Activated gamma-delta T cell (primary cell): ENCODE results near the gene BNC1.
"Not testable (repeated sequence)": the region's sequence is repeated elsewhere in the genome, so short reads cannot be mapped to it uniquely, and the experiment has no call there.

Experiments
- DNase-seq: peaks from one replicate; lab custom pipeline; 2025; lab: John Stamatoyannopoulos, UW

The BNC1 gene

DNA sequence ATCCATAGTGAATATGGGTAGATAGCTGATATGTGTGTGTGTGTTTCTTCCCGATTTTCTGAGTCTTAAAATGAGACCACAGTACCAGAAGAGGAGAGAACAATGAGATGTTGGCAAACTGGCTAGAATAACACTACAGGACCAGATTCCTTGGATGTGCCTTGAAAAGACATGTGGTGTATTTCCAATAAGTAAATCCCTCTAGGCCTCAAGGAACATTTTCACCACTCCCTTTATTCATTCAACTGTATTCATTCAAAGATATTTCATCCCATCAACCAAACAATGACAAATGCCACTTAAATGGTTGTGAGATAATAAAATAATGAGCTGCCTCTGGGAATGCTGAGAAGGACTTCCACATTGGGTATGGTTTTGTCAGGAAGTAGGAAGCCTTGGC, 8.7 kb upstream of the BNC1 start:
- DNase-seq, result no peak

DNA sequence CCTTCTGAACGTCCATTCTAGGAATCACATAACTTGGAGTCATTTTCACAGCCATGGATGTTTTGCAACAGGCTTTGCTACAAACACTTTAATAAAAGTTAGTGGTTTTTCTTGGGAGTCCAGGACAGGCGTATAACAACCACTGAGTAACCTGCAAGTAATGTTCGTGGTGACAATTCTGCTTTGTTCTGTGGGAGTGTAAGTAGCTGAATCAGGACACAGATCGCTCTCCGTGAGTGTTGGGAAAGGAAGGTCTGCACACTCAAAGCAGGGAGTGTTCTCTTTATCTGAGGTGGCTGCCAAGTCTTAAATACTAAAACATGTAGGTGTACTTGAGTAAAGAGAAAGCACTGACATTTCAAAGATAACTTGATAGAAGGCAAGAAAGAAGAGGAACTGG, 7.9 kb upstream of the BNC1 start:
- DNase-seq, result no peak

DNA sequence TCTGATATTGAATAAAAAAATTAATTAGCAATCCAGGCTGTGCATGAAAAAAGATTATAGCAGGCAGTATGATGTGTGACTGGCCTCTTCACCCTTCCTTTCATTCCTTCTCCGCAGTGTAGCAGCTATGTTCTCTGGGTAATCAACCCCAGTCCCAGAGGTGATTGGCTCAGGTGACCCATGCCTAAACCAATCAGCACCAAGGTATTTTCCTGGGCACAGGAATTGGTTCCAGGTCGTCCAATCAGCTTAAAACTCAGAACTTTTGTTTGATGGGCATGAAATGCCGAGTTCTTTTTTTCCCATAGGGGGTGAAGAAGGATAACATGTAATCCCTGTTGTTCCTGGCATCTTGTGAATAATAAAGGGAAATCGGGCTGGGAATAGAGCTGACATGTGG, 5.8 kb upstream of the BNC1 start:
- DNase-seq, result no peak

DNA sequence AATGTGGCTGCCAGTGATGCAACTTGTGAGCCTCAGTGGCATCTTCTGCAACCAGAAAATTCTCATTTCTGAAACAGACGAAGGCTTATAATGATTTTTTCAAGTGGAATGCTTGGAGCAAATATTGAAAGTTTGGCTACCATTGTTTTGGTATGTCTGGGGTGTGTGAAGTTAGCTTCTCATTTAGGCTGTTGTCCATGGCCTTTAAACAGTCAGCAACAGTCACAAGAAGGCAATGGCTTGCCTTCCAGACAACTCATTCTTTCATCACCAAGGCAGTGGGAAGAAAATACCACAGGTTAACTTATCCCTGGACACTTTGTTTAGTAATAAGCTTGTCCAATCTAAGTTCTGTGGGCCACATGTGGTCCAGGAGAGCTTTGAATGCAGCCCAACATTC, 4.7 kb upstream of the BNC1 start:
- no peak for DNase-seq

DNA sequence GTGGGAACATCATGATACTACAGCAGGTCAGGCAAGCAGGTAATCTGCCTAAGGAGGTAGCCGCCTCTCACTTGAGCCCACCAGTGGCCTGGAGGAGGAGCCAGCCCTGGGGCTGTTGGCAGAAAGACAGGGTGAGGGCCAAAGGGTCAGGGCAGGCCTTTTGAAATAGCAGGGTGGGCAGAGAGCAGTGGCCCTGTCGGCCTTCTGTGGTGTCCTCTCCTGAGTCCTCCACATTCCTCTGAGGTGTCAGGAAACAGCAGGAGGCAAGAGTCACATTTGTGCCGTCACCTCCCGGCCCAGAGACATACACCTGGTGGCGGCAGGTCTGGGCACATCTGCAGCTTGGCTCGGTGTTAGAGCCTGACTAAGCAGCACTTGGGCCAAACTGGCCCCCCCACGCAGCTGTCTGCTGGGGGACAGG, 3.9 kb upstream of the BNC1 start:
- DNase-seq, result no peak

DNA sequence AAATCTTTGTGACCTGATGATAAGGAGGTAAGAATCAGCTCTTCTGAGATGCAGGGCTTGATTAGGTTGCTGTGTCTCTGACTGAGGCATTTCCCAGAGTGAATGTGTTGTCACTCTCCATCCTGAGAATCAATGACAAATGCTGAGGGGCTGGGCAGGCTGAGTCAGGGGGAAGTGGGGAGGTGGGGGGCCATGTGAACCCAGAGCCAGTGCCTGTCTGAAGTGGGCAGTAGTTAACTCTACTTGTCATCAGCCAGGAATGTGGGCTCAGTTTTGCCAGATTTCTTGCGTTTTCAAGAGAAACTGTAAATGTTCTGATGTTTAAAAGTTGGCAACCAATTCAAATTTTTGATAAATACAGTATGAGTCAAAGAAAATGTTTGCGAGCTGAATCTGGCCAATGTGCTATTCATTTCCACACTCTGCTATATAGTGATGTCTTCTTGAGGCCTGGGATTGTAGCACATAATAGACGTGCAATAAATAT, 3.1 kb upstream of the BNC1 start:
- no peak for DNase-seq

DNA sequence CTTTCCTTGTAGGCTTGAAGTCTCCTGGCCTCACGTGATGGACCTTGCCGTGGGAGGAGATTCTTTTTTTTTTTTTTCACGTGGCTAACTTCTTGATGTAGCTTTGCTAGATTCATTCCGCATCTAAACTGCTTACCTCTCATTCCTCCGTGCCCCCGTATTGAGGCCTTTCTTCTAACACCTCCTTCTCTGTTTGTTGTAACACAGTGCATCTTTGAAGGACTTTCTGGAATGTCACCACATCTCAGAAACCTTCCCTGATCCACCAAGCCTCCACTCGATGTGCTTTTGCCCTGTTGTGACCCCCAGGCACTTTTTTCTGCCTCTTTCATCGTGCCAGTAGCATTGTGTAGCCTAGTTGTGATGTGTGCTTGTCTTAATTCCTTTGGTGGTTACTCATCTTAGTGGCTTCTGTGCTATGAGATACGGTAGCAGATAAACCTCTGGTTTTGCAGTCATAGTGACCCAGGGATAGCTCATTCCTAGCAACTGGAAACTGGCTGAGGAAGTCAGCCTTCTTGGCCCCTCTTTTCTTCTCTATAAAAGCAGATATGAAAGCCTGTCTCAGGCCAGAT, 1.6 kb upstream of the BNC1 start:
- no peak for DNase-seq

DNA sequence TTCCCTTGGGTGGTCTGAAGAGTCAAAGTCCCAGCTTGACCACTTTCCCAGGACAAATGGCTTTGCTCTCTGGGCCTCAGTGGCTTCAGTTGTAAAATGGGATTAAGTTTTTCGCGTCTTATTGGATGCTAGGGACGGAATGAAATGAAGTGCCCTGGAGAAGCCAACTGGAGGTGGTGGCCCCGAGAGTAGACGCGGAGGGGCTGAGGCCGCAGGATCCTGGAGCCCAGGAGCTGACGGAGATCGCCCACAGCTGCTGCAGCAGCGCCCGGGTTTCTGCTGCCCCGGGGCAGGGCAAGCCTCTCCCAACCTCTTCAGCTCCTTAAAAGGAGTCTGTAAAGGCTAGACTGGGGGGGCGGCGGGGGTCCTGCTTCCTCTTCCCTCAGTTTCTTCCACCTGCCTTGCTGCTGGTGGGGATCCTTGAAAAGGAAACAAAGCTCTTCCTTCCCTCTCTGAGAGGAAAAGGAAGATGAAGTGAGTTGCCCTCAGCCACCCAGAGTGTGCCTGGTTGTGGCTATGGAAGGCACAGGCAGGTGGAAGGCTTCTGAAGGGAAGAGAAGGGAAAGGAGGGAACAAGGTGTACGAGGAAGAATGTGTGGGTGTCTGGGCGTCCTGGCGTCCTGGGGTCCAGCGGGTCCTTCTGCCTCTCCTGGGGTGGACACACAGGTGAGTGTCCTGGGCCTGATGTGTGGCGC, 967 bp upstream of the BNC1 start:
- no peak for DNase-seq

DNA sequence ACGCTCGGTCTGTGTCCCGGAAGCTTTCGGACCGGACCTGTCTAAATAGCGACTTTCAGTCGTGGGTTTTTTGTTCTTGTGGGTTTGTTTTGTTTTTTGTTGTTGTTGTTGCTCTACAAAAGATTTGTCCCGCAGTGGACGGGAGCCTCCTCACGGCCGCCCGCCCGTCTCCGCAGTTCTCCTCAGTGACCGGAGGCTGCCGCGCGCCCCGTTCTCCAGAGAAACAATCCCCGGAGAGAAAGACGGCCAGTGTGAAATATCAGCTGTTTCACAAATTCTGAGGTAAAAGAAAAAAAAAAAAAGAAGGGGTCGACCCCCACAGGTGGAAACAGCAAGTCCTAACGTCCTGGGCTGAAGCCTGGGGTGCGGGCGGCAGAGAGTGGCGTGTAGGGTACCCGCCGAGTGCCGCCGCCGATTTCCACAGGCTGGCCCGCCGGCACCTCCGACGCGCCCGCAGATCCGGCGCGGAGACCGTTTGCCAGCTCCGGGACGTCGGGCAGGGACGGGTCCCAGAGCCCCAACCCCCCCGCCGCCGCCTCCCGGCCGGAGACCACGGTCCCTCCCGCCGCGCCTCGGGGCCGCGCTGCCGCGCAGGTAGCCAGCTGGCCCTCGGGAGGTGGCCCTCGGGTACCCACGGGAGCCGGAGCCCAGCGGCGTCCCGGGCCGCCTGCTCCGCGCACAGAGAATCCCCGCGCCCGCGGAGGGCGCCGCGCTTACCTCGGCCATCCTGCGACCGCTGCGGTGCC, 478 bp downstream of the BNC1 start:
- no peak for DNase-seq

DNA sequence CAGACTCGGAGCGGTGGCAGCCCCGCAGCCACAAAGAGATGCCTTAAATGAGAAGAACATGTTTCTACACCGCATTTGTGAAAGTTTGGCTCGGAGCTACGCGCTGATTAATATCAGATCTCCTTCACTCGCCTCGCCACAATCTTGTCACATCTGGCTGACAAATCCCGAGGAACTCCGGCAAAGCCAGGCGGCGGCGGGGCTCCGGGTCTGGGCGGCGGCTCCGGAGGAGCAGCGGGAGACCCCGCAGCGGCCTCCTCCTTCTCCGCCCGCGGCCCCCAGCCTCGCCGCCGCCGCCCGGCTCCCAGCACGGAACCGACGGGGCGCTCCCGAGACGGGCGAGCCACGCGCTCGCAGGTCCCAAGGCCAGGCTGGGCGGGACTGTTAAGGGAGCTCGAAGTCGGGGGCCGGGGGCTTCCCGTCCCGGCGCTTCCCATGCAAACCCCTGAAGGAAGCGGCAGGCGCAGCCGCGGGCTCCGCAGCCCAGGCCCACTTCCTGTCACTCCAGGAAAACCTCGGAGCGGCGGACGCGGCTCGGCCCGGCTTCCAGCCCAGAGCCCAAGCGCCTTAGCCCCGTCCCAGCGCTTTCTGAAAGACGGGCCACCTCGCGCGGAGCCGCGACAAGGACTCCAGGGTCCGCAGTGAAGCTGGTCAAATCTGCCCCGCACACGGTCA, 1.2 kb downstream of the BNC1 start:
- no peak for DNase-seq

DNA sequence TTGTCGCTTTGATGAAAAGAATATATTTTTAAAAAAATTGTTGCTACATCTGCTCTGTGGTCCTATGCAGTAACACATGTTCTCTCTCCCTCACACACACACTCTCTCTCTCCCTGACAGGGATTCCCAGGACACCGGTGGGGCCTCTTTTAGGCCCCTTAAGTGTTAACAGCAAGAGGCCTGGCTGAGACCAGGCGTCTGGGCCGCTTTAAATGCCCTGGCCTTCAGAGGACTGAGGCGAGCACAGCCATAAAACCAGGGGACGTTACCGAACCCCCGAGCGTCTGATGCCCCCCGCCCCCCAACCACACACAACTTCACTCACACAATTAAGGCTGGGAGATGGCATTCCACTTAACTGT, 1.7 kb downstream of the BNC1 start:
- DNase-seq, result no peak

DNA sequence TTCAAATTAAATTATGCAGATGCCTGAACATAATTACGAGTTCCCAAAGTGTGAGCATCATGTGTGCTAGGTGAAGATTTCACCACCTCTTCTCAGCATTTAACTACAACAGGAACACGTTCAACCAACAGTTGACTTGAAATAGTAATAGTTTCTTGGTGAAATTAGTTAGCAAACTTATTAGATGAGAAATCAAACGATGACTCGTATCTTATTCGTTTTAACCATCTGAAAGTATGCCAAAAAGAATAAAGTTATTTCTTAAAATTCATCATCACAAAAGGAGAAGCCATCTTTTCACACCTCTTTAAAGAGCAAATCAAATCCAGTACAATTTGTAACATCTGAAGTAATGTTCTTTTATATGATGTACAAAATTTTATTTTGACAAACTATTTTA, 2.3 kb downstream of the BNC1 start:
- DNase-seq, result no peak

DNA sequence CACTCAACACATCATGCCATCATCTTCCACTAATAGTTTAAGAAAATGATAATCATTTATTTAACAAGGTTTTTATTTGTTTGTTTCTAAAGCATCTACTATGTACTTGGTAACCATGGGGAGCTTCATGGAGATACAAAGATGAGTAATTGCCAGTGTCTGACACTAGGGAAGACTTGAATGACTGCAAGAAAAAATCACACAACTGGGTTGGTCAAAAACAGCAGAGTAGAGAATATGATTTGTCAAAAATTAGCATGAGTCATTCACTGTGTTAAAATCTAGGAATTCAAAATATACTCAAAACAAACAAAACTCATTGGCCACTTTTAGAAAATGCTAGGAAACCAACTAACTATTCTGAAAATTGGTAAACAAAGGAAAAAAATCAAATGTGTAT, 6.3 kb downstream of the BNC1 start:
- DNase-seq, result no peak

DNA sequence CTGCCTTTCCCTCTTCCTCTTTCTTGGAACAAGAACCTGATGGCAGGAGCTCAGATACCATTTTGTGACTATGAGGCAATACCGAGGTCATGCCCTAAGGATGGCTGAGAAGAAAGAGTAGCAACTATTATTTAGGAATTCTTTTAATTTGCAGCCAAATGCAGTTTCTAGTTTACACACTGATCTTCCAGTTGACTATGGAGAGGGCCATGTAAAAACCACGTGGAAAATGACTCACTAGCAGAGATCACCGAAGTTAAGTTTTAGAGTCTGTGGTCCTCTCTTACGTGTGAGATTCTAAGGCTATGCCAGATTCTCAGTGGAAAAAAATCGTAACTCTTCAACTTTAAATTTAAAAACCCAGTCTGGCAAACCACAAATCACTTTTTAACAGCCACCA, 7.8 kb downstream of the BNC1 start:
- DNase-seq, result no peak

DNA sequence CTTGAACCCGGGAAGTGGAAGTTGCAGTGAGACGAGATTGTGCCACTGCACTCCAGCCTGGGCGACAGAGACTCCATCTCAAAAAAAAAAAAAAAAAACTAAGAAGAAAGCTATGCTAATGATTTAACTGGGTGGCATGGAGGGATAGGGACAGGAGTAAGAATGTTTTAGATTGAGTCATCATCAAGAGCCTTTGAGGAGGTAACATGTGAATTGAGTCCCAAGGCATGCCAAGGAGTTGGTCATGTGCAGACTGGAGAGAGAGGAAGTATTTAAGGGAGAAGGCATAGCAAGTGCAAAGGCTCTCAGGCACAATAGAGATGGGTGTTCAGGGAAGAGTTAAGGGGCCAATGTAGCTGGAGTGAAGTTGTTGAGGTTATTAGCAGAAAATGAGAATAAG, 9.1 kb downstream of the BNC1 start:
- no peak for DNase-seq

DNA sequence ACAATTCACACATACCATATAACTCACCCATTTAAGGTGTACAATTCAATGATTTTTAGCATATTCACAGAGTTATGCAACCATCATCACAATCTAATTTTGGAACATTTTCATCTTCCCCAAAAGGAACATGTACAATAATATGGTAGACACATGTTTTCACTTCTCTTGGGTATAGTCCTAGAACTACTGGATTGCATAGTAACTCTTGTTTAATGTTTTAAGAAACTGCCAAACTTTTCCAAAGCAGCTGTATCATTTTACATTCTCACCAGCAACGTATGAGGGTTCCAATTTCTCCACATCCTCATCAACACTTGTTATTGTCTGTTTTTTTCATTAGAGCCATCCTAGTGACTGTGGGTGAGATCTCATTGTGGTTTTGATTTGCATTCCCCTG, 14.3 kb downstream of the BNC1 start:
- DNase-seq, result no peak

DNA sequence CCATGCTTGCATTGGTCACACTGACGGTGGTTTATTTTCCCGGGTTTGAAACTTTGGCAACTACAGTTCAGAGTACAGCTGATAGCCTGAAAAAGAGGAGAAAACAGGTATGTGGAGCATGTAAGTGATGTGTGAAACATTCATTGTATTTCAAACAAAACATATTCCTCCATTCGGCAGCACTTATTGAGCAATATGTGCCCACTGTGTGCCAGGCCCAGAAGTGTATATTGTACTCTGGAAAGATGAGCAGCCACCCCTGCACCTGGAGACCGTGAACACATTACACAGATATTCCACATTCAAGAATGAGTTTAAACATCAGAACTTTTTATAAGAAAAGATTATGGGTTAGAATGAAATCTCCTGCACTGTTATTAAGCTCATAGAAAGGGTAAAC, 16.3 kb downstream of the BNC1 start:
- DNase-seq, result no peak

DNA sequence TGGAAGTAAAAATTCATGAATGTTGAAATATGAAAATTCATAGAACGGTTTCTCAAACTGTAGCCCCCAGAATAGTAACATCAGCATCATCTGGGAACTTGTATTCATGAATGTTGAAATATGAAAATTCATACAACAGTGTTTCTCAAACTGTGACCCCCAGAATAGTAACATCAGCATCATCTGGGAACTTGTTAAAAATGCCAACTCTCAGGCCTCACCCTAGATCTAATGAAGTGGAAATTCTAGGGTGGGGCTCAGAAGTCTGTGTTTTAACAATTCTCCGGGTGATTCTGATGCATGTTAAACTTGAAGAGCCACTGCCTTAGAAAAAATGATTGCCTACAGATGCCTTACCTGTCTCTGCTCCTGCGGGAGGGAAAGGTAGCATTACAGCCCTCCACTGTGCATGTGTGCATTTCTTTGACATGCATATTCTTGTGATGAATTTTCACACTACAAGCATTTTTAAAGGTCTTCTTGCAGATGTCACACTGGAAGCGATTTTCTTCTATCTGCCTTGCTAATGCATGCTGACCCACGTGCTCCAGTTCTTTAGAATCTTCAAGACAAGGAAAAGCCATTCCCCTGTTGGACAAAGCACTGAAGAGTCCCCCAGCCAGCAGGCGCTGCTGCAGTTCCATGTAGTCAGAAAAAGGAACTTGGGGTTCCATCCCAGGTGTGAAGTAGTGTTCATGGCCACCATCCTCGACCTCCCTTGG, 21.7 kb downstream of the BNC1 start:
- no peak for DNase-seq

DNA sequence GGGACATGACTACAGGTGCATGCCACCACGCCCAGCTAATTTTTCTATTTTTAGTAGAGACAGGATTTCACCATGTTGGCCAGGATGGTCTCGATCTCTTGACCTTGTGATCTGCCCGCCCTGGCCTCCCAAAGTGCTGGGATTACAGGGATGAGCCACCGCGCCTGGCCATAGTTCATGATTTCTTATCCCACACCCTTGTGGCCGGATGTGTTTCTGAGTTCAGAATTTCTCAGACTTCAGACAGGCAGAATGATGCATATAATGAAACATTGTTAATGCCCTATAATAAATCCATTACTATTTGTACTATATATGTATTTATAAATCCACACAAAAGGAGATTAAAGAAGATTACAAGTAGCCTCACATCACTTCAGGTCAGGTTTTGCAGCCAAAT, 22.3 kb downstream of the BNC1 start:
- not testable (repeated sequence) for DNase-seq

DNA sequence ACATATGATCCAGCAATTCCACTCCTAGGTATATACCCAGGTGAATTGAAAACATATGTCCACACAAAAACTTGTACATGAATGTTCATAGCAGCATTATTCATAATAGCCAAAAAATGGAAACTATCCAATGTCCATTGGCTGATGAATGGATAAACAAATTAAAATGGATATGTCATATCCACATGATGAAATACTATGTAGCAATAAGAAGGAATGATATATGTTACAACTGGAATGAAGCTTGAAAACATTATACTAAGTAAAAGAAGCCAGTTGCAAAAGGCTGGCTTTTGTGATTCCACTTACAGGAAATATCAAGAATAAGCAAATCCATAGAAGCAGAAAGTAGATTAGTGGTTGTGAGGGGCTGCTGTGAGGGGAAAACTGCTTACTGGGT, 33.7 kb downstream of the BNC1 start:
- no peak for DNase-seq

DNA sequence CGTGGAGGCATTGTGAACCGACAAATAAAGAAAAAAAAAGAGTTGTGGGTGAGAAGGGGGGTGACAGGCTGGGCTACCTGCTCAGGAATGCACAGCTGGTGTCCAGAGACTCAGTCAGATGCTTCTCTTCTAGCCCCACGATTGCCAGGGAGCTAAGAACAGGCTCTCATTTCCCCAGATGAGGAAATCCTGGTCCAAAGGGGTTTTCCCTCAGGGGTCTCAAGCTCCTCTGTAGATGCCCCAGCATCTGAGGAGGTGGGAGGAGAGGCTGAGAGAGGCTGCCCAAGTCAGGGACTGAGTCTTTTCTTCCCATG, 35.5 kb downstream of the BNC1 start:
- DNase-seq, result no peak
